ENCODE data around the gene TANC1. TPM values are rescaled to one million over a fixed set of nuclear protein-coding genes. Genes with fewer than 3 reads are reported as not detected.

TANC1 gene
- total and polyA plus RNA-seq, 2 experiments from 2014 or later = 2.8 to 9.5 TPM

- TF ChIP-seq ZNF462 (CRISPR knock-in tag; IDR thresholded peaks at IDR 0.05) (no peak), NANOG (IDR thresholded peaks at IDR 0.05; ENCODE audit: borderline replicate concordance) (no peak), STAT1 (IDR thresholded peaks at IDR 0.05; ENCODE audit: unreplicated experiment) (no peak)
- TF ChIP-seq, protein P1, sequence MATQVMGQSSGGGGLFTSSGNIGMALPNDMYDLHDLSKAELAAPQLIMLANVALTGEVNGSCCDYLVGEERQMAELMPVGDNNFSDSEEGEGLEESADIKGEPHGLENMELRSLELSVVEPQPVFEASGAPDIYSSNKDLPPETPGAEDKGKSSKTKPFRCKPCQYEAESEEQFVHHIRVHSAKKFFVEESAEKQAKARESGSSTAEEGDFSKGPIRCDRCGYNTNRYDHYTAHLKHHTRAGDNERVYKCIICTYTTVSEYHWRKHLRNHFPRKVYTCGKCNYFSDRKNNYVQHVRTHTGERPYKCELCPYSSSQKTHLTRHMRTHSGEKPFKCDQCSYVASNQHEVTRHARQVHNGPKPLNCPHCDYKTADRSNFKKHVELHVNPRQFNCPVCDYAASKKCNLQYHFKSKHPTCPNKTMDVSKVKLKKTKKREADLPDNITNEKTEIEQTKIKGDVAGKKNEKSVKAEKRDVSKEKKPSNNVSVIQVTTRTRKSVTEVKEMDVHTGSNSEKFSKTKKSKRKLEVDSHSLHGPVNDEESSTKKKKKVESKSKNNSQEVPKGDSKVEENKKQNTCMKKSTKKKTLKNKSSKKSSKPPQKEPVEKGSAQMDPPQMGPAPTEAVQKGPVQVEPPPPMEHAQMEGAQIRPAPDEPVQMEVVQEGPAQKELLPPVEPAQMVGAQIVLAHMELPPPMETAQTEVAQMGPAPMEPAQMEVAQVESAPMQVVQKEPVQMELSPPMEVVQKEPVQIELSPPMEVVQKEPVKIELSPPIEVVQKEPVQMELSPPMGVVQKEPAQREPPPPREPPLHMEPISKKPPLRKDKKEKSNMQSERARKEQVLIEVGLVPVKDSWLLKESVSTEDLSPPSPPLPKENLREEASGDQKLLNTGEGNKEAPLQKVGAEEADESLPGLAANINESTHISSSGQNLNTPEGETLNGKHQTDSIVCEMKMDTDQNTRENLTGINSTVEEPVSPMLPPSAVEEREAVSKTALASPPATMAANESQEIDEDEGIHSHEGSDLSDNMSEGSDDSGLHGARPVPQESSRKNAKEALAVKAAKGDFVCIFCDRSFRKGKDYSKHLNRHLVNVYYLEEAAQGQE (IDR thresholded peaks at IDR 0.05; ENCODE audit: unreplicated experiment) = no peak
These were observed 46.7 kb downstream of the TANC1 start (continued) for GRCh38 chr2:159015174-159015573.

DNA sequence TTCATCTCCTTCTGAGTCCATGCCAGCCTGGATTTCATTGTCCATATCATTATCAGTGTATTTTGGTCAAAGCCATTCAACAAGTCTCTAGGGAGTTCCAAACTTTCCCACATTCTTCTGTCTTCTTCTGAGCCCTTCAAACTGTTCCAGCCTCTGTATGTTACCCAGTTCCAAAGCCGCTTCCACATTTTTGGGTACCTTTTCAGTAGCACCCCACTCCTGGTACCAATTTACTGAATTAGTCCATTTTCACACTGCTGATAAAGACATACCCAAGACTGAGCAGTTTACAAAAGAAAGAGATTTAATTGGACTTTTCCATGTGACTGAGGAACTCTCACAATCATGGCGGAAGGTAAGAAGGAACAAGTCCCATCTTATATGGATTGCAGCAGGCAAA, 47.4 kb downstream of the TANC1 start:
- no peak overlapping the region for H3K4me3 Mint-ChIP-seq
- no peaks in the 10 kb centered on the region for H3K27me3 Mint-ChIP-seq (ENCODE audit: insufficient read depth, low read depth, poor library complexity)
- no peaks in the 10 kb centered on the region for H3K4me1 ChIP-seq (ENCODE audit: insufficient read depth)
- H3K36me3 ChIP-seq (ENCODE audit: insufficient read depth) = peaks cover 17% of the 10 kb centered on the region
- DNase-seq (ENCODE audit: low spot score) (no peak), ATAC-seq (no peak)
- no peak overlapping the region for H3K27ac Mint-ChIP-seq
- no peak overlapping the region for H3K4me2 ChIP-seq
- no peak overlapping the region for H3K4me3 ChIP-seq
- peaks cover under 1% of the 10 kb centered on the region; the same call in 1 of the 3 replicates for H3K4me1 Mint-ChIP-seq
- H4K20me1 ChIP-seq (replicated peaks; ENCODE audit: insufficient read depth) = no peaks in the 10 kb centered on the region
- H3K36me3 Mint-ChIP-seq (ENCODE audit: low read depth) = peaks cover 35% of the 10 kb centered on the region
- H3F3A ChIP-seq (replicated peaks; ENCODE audit: low read depth) = no peaks in the 10 kb centered on the region
- no peaks in the 10 kb centered on the region for H3K79me2 ChIP-seq (replicated peaks; ENCODE audit: insufficient read depth)
- no peak overlapping the region for H3K27ac ChIP-seq (ENCODE audit: low read depth)
- no peaks in the 10 kb centered on the region for H3K9me2 ChIP-seq (ENCODE audit: insufficient read depth)
- peaks cover 32% of the 10 kb centered on the region for H3K9me3 Mint-ChIP-seq
- no peak overlapping the region for H2AFZ ChIP-seq
- H3K27me3 ChIP-seq (ENCODE audit: insufficient read depth) = no peaks in the 10 kb centered on the region
- TF ChIP-seq ETS1 (IDR thresholded peaks at IDR 0.05) (no peak), CREB1 (CRISPR knock-in tag; IDR thresholded peaks at IDR 0.05; ENCODE audit: low read depth) (no peak), ZNF114 (CRISPR knock-in tag; IDR thresholded peaks at IDR 0.05) (no peak), EZH2phosphoT487 (IDR thresholded peaks at IDR 0.05; ENCODE audit: unreplicated experiment) (no peak), EZH2 (IDR thresholded peaks at IDR 0.05; ENCODE audit: low read depth, unreplicated experiment) (no peak), JUNB (IDR thresholded peaks at IDR 0.05; ENCODE audit: unreplicated experiment) (no peak), POLR2AphosphoS5 (IDR thresholded peaks at IDR 0.05; ENCODE audit: low read depth) (no peak), ZNF331 (CRISPR knock-in tag; IDR thresholded peaks at IDR 0.05; ENCODE audit: low read depth) (no peak)
- TF ChIP-seq, protein P2, sequence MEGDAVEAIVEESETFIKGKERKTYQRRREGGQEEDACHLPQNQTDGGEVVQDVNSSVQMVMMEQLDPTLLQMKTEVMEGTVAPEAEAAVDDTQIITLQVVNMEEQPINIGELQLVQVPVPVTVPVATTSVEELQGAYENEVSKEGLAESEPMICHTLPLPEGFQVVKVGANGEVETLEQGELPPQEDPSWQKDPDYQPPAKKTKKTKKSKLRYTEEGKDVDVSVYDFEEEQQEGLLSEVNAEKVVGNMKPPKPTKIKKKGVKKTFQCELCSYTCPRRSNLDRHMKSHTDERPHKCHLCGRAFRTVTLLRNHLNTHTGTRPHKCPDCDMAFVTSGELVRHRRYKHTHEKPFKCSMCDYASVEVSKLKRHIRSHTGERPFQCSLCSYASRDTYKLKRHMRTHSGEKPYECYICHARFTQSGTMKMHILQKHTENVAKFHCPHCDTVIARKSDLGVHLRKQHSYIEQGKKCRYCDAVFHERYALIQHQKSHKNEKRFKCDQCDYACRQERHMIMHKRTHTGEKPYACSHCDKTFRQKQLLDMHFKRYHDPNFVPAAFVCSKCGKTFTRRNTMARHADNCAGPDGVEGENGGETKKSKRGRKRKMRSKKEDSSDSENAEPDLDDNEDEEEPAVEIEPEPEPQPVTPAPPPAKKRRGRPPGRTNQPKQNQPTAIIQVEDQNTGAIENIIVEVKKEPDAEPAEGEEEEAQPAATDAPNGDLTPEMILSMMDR (conservative IDR thresholded peaks at IDR 0.05; ENCODE audit: low read depth in 2 of 2) = no peak
